ENCODE measurements around the gene RANBP9.
A peak's percentile ranks its signal among the peaks of the same experiment; 100 is the strongest.

RANBP9 gene

GRCh38 chr6:13711324-13711732 lies 307 bp downstream of the RANBP9 start:
- DNase-seq (ENCODE audit: low read depth), result no peak
- no peak for TF ChIP-seq CTCF (IDR thresholded peaks at IDR 0.05; ENCODE audit: low read length, missing control alignments)
- H3K4me3 ChIP-seq (replicated peaks; ENCODE audit: low read depth, low read length), result peak overlapping the region; percentile 63

- no peak for TF ChIP-seq CTCF (IDR thresholded peaks at IDR 0.05; ENCODE audit: low read length, missing control alignments)
- peak; percentile 14 for DNase-seq (ENCODE audit: low read depth)
Observed at GRCh38 chr6:13710552-13711323, 897 bp downstream of the RANBP9 start.

GRCh38 chr6:13709689-13710551 lies 1.7 kb downstream of the RANBP9 start:
- peak; percentile 45 for DNase-seq (ENCODE audit: low read depth)
- TF ChIP-seq CTCF (IDR thresholded peaks at IDR 0.05; ENCODE audit: low read length, missing control alignments), result no peak
- peak overlapping the region; percentile 63 for H3K4me3 ChIP-seq (replicated peaks; ENCODE audit: low read depth, low read length)

More at GRCh38 chr6:13710552-13711323, 897 bp downstream of the RANBP9 start:
- H3K4me3 ChIP-seq (replicated peaks; ENCODE audit: low read depth, low read length), result peak overlapping the region; percentile 63

GRCh38 chr6:13708736-13709135 lies 2.9 kb downstream of the RANBP9 start:
- H3K4me3 ChIP-seq (replicated peaks; ENCODE audit: low read depth, low read length), result peak overlapping the region; percentile 63
- TF ChIP-seq CTCF (IDR thresholded peaks at IDR 0.05; ENCODE audit: low read length, missing control alignments), result no peak
- DNase-seq (ENCODE audit: low read depth), result peak; percentile 56

GRCh38 chr6:13703496-13703895 lies 8.1 kb downstream of the RANBP9 start:
- TF ChIP-seq CTCF (IDR thresholded peaks at IDR 0.05; ENCODE audit: low read length, missing control alignments), result no peak
- H3K4me3 ChIP-seq (replicated peaks; ENCODE audit: low read depth, low read length), result no peak overlapping the region
- DNase-seq (ENCODE audit: low read depth), result no peak

- TF ChIP-seq CTCF (IDR thresholded peaks at IDR 0.05; ENCODE audit: low read length, missing control alignments), result no peak
- no peak for DNase-seq (ENCODE audit: low read depth)
- no peak overlapping the region for H3K4me3 ChIP-seq (replicated peaks; ENCODE audit: low read depth, low read length)
Observed at GRCh38 chr6:13702809-13703302, 8.8 kb downstream of the RANBP9 start.
